VCaP (cell line): Measurements from ENCODE around the gene APEH.

ENCODE experiments used
- H3K27ac ChIP-seq: fragments of 450-650 bp; 2 replicates; pipeline ENCODE4 v1.5.1; 2017
- TF ChIP-seq, protein P1 (sequence below): fragments of 450-650 bp; conservative IDR thresholded peaks from 2 replicates; pipeline ENCODE4 v1.5.1; 2017; ENCODE audit warnings: mild to moderate bottlenecking, moderate library complexity

Gene APEH

DNA sequence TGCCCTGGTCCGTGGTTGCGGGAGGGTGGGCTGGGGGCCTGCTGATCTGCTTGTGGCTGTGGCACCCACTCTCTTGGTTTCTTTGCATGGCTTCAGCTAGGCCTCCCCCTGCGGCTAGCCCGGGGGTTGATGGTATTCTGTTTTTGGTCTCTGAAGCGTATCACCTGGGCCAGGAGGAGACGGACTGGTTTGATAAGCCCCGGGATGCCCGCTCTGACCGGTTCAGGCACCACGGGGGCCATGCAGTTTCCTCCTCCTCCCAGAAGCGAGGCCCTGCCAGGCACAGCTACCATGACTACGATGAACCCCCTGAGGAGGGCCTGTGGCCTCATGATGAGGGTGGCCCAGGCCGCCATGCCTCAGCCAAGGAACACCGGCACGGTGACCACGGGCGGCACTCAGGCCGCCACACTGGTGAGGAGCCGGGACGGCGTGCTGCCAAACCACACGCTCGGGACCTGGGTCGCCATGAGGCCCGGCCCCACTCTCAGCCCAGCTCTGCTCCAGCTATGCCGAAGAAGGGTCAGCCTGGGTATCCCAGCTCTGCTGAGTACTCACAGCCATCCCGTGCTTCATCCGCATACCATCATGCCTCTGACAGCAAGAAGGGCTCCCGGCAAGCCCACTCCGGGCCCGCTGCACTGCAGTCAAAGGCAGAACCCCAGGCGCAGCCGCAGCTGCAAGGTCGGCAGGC is 11.3 kb upstream of the APEH start:
- H3K27ac ChIP-seq, result no peak overlapping the region
- TF ChIP-seq, protein P1, sequence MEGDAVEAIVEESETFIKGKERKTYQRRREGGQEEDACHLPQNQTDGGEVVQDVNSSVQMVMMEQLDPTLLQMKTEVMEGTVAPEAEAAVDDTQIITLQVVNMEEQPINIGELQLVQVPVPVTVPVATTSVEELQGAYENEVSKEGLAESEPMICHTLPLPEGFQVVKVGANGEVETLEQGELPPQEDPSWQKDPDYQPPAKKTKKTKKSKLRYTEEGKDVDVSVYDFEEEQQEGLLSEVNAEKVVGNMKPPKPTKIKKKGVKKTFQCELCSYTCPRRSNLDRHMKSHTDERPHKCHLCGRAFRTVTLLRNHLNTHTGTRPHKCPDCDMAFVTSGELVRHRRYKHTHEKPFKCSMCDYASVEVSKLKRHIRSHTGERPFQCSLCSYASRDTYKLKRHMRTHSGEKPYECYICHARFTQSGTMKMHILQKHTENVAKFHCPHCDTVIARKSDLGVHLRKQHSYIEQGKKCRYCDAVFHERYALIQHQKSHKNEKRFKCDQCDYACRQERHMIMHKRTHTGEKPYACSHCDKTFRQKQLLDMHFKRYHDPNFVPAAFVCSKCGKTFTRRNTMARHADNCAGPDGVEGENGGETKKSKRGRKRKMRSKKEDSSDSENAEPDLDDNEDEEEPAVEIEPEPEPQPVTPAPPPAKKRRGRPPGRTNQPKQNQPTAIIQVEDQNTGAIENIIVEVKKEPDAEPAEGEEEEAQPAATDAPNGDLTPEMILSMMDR, result no peak

- H3K27ac ChIP-seq, result no peak overlapping the region
- TF ChIP-seq, protein P1, result no peak
Observed at GRCh38 chr3:49663831-49664230, 10.3 kb upstream of the APEH start.

DNA sequence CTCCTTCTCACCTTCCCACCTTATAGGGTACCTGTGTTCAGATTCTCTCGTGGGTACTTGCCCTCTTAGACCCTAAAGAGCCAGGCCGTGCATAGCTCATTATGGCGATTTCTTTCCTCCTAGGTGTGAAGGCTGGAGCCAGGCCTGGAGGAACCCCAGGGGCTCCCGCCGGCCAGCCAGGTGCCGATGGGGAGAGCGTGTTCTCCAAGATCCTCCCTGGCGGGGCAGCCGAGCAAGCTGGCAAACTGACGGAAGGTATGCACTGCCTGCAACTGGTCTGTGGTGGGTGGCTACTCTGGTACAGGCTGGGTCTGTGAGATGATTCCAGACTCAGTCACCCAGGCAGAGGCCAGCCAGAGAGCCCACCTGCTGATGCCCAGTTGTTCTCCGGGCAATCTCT is 9.9 kb upstream of the APEH start:
- TF ChIP-seq, protein P1, result no peak
- H3K27ac ChIP-seq, result no peak overlapping the region

GRCh38 chr3:49665822-49666519 is 8.2 kb upstream of the APEH start:
- H3K27ac ChIP-seq, result 0 out of 2 replicates have a peak overlapping the region, but pooled peaks have one; percentile 14
- TF ChIP-seq, protein P1, result no peak

GRCh38 chr3:49666592-49666991 is 7.6 kb upstream of the APEH start:
- TF ChIP-seq, protein P1, result no peak

GRCh38 chr3:49667701-49668413 is 6.3 kb upstream of the APEH start:
- TF ChIP-seq, protein P1, result no peak
- no peak overlapping the region for H3K27ac ChIP-seq

More at GRCh38 chr3:49666592-49666991, 7.6 kb upstream of the APEH start:
- H3K27ac ChIP-seq, result no peak overlapping the region

GRCh38 chr3:49668414-49668797 is 5.7 kb upstream of the APEH start:
- H3K27ac ChIP-seq, result no peak overlapping the region
- TF ChIP-seq, protein P1, result no peak
